Renal cortex interstitium (tissue), 11 donors: ENCODE data around the gene MIAT. TPM values are rescaled to one million over a fixed set of nuclear protein-coding genes. Genes with fewer than 3 reads are reported as not detected.
"Not testable (repeated sequence)": the region's sequence is repeated elsewhere in the genome, so short reads cannot be mapped to it uniquely, and the experiment has no call there.

Experiments
- DNase-seq, 11 donors: peaks; one replicate each; pipeline ENCODE4 v3.0.0-alpha.2; 2013; ENCODE audit warnings: low read depth in 9 of 11, low spot score in 4 of 11; ENCODE audit errors: extremely low read depth in 1 of 11
- polyA plus RNA-seq, 3 donors: library from polyadenylated mRNA; unstranded; fragments of 120-200 nt; gene quantifications; one replicate each; pipeline ENCODE4 v1.2.1, GENCODE V29; 2013; ENCODE audit not compliant: insufficient read length in 3 of 3

Gene MIAT
- polyA plus RNA-seq, 3 donors, result 0.47 to 0.85 (median 0.52) TPM

DNA sequence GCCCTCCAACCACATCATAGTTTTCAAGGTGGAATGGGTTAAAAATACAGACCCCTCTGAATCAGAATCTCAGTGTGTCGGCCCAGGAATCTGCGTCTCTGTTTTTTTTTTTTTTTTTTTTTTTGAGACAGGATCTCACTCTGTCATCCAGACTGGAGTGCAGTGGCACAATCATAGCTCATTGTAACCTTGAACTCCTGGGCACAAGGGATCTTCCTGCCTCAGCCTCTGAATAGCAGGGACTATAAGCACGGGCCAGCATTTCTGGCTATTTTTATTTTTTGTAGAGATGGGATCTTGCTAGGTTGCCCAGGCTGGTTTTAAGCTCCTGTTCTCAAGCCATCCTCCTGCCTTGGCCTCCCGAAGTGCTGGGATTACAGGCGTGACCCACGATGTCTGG, 28.2 kb downstream of the MIAT start:
- DNase-seq, result no peak

- DNase-seq, result no peak
Measured at GRCh38 chr22:26687439-26687838, 30.1 kb downstream of the MIAT start.

DNA sequence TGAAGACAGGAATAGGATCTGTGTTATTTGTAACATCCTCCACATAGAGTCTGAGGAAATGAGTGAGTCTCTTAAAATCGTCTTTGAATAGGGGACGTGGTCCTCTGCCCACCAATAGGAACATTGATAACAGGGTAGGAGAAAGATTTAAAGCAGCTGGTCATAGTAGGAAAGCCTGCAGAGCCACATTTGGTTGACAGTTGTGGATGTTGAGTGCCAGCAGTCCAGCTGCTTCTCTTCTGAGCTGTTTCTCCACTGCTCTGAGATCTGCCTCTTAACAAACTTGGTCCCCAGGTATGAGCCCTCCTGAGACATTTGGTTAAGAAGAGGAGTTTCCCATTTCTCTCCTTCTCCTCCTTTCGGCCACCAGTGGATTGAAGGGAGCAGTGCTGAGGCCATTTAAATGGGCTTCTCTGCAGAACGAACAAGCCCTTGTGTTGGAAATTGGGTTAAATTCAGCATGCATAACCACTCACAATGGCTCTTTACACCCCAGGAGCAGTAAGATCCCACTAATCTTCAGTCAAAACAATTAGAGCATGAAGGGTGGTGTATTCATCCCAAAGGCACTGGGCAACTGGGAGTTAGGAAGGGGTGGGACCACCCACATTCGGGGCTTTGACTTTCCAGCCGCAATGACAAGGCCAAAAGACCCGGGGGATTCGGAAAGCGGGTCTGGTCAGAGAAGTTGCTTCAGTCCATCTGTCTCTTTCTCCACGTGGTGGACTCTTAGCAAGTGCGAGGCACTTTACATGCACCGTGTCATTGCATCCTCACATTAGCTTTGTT, 32.3 kb downstream of the MIAT start:
- no peak for DNase-seq

GRCh38 chr22:26690654-26691376, 33.4 kb downstream of the MIAT start:
- no peak for DNase-seq

GRCh38 chr22:26691377-26691716, 34.0 kb downstream of the MIAT start:
- DNase-seq, result no peak

DNA sequence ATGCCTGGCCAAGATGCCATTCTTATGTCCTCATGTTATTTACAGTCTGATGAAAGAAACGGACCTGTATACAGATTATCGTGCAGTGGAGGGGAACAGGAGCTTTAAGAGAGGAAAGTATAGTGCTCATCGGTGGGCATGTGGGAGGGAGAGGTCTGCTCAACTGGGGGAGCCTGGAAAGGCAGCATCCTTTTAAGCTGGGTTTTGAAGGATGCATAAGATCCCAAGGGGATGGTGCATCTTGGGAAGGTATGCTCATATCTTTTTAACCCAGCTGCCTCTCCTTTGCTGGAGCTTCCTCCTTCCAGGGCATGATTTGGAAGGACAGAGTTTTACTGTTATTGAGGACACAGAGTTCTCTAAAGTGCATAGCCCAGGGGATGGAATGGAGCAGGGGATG, 34.8 kb downstream of the MIAT start:
- DNase-seq, result no peak

GRCh38 chr22:26697151-26697550, 39.8 kb downstream of the MIAT start:
- DNase-seq, result no peak

DNA sequence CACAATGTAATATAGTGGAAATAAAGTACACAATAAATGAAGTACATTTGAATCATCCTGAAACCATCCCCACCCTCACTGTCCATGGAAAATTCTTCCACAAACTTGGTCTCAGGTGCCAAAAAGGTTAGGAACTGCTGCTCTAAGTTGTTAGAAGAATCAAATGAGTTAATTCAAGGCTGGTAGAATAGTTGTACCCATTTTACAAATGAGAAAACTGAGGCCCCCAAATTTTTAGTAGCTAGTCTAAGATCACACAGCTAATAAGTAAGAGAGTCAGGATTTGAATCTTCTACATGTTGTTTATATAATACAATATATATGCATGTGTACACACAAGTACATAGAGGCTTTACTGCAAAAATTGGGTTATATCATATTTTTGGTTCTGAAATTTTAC, 43.1 kb downstream of the MIAT start:
- DNase-seq, result no peak

DNA sequence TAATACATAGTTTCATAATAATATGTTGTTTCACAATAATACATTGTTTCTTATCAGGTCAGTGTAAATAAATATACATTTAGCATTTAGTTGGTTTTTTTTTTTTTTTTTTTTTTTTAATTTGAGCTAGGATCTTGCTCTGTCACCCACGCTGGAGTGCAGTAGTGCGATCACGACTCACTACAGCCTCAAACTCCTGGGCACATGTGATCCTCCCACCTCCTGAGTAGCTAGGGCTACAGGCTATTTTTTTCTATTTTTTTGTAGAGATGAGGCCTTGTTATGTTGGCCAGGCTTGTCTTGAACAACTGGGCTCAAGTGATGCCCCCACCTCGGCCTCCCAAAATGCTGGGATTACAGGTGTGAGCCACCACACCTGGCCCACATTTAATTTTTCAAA, 43.5 kb downstream of the MIAT start:
- DNase-seq, result no peak

- no peak for DNase-seq
Measured at GRCh38 chr22:26701323-26701722, 43.9 kb downstream of the MIAT start.

GRCh38 chr22:26702906-26703830, 45.8 kb downstream of the MIAT start:
- DNase-seq, result no peak

GRCh38 chr22:26705379-26705778, 48.0 kb downstream of the MIAT start:
- not testable (repeated sequence) for DNase-seq

DNA sequence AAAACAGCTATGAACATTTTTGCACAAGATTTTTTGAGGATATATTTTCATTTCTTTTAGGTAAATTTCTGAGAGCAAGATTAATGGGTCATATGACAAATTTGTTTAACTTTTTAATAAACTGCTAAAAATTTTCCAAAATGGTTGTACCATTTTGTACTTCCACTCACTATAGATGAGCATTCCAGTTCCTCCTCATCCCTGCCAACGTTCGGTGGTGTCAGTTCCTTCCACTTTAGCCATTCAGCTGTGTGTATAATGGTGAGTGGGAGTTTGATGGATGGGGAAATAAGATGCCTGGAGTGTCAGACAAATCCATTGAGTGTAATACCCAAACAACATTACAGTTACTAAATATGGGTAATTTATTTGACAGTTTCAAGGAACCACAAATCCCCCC, 49.7 kb downstream of the MIAT start:
- no peak for DNase-seq

- no peak for DNase-seq
Measured at GRCh38 chr22:26707581-26707980, 50.2 kb downstream of the MIAT start.

- no peak for DNase-seq
Measured at GRCh38 chr22:26708256-26709009, 51.0 kb downstream of the MIAT start.

DNA sequence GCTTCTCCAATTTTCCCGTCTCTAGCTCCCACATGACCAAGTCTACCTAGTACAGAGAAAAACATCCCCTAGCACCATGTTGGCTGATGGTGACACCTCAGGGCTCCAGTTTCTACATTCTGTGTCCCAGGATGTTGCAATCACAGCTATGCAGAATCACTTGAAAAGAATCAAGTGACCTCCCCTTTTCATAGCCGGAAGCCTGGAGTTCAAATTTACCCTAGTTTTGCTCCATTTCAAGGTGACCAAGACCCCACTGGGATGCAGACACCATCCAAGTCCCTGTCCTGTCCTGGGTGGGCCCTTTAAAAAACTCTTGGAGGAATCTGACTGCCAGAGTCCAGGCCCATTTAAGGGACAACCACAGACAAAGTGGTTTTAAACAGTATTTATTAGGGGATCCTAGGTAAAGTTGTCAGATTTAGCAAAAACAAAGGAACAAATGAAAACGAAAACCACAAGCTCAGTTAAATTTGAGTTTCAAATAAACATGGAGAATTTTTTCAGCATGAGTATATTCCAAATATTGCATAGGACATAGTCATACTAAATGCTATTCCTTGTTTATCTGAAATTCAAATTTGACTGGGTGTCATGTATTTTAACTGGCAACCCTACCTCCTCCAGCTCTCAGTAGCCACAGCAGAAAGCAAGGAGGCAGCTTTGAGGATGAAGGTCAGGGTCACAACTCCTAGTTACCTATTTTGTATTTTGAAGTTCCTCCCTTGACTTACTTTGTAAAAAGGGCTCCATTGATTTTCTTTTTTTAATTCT, 52.4 kb downstream of the MIAT start:
- DNase-seq, result no peak

- peak in 1 of 11 donors; percentile 4 for DNase-seq
Measured at GRCh38 chr22:26711205-26711963, 54.0 kb downstream of the MIAT start.

GRCh38 chr22:26712158-26712557, 54.8 kb downstream of the MIAT start:
- no peak for DNase-seq
